GM12875 (cell line): ENCODE data around the gene TRMT2A.

Source experiments
- H3K4me3 ChIP-seq: one replicate; pipeline ENCODE4 v1.5.1; 2011; ENCODE audit warnings: low read depth, low read length, control low read depth
- TF ChIP-seq, protein P1 (sequence below): IDR thresholded peaks from 2 replicates; pipeline ENCODE4 v1.5.1; 2011; ENCODE audit warnings: low read depth, mild to moderate bottlenecking, control low read depth, inconsistent platforms, low read length, moderate library complexity, borderline replicate concordance; ENCODE audit not compliant: insufficient read depth

TRMT2A gene

DNA sequence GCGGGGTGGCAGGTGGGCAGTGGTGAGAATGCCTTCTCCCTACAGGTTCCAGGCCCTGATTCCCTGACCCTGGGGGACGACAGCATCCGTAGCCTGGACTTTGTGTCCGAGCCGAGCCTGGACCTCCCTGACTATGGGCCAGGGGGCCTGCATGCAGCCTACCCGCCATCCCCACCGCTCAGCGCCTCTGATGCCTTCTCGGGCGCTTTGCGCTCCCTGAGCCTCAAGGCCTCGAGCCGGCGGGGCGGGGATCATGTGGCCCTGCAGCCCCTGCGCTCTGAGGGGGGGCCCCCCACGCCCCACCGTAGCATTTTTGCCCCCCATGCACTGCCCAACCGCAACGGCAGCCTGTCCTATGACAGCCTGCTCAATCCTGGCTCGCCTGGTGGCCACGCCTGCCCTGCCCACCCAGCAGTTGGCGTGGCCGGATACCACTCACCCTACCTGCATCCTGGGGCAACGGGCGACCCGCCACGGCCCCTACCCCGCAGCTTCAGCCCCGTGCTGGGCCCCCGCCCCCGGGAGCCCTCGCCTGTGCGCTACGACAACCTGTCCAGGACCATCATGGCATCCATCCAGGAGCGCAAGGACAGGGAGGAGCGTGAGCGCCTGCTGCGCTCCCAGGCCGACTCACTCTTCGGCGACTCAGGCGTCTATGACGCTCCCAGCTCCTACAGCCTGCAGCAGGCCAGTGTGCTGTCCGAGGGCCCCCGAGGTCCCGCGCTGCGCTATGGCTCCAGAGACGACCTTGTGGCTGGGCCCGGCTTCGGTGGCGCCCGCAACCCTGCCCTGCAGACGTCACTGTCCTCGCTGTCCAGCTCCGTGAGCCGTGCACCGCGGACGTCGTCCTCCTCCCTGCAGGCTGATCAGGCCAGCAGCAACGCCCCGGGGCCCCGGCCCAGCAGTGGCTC, 25.9 kb upstream of the TRMT2A start:
- no peak overlapping the region for H3K4me3 ChIP-seq
- TF ChIP-seq, protein P1, sequence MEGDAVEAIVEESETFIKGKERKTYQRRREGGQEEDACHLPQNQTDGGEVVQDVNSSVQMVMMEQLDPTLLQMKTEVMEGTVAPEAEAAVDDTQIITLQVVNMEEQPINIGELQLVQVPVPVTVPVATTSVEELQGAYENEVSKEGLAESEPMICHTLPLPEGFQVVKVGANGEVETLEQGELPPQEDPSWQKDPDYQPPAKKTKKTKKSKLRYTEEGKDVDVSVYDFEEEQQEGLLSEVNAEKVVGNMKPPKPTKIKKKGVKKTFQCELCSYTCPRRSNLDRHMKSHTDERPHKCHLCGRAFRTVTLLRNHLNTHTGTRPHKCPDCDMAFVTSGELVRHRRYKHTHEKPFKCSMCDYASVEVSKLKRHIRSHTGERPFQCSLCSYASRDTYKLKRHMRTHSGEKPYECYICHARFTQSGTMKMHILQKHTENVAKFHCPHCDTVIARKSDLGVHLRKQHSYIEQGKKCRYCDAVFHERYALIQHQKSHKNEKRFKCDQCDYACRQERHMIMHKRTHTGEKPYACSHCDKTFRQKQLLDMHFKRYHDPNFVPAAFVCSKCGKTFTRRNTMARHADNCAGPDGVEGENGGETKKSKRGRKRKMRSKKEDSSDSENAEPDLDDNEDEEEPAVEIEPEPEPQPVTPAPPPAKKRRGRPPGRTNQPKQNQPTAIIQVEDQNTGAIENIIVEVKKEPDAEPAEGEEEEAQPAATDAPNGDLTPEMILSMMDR: no peak

DNA sequence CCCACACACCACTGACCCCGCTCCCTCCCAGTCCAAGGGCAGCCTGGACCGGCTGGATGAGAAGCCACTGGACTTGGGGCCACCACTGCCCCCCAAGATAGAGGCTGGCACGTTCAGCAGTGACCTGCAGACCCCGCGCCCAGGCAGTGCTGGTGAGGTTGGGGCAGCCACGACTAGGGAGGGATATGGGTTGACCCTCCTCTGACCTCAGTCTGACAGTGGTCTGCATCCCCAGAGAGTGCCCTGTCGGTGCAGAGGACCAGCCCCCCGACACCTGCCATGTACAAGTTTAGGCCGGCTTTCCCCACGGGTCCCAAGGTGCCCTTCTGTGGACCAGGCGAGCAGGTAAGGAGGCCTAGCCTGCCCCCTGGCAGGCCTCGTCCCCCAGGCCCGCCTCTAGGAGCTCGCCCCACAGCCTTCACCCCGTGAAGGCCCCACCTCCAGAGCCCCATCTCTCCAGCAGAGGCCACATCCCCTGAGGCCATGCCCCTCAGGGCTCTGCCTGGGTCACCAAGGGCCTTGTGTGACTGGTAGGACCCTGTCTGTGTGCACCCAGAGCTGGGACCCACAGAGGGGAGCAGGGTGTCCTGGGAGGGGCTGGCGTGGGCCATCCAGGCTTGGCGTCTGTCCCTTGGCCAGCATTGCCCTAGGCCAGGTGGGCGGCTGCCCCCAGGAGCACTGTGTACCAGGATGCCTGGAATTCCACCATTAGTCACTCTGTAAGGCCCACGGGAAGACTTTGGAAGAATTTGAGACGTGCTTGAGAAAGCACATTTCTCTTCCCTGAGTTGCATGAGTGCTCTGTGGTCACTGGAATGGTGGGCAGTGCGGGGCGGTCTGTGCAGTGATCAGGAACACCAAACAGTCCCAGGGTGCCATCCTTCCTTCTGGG, 24.4 kb upstream of the TRMT2A start:
- TF ChIP-seq, protein P1: no peak

DNA sequence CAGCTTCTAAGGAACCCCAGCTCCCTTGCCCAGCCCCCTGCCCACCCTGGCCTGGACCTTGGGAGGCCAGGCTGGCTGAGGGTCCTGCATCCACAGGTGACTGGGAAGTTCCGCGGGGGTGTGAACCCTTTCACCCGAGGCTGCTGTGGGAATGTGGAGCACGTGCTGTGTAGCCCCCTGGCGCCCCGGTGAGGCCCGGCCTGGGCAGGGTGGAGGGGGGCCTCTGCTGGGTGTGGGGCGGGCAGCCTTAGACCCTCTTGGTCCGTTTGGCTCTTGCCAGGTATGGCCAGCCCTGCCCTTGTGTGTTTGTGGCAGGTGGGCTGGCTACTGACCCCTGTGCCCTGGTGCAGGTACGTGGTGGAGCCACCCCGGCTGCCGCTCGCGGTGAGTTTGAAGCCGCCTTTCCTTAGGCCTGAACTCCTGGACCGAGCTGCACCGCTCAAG, 23.5 kb upstream of the TRMT2A start:
- TF ChIP-seq, protein P1: no peak
- no peak overlapping the region for H3K4me3 ChIP-seq

More for the DNA sequence above, 24.4 kb upstream of the TRMT2A start:
- no peak overlapping the region for H3K4me3 ChIP-seq

DNA sequence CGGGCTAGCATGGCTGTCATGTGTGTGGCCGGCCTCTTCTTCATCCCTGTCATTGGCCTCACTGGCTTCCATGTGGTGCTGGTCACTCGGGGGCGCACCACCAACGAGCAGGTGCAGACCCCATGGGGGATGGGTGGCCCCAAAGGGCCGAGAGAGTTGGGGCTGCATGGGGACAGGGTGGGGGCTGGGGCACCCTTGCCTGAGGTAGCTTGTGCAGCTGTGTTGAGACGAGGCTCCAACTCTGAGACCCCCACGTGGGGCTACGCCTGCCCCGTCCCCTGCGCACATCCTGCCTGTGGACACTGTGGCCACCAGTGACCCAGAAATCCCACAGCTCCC, 23.1 kb upstream of the TRMT2A start:
- TF ChIP-seq, protein P1: no peak
- no peak overlapping the region for H3K4me3 ChIP-seq

DNA sequence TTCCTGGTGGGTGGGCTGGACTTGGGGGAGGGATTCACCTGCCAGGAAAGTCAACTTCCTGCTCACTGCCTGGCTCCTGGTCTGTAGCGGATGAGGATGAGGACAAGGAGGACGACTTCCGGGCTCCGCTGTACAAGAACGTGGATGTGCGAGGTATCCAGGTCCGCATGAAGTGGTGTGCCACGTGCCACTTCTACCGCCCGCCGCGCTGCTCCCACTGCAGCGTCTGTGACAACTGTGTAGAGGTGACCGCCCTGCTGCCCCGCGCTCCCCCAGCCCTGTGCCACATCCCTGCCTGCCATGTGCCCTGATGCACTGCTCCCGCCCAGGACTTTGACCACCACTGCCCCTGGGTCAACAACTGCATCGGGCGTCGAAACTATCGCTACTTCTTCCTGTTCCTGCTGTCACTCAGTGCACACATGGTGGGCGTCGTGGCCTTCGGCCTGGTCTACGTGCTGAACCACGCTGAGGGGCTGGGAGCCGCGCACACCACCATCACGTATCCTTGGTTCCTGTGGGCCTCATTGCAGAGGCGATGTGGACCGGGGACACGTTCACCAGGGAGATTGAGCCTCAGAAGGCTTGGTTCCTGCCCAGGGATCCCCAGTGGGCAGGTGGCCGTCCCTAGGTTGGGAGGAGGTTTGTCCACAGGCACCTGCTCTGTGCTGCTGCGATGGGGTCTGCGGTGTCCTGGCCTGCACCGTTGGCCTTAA, 22.5 kb upstream of the TRMT2A start:
- no peak overlapping the region for H3K4me3 ChIP-seq
- TF ChIP-seq, protein P1: no peak

DNA sequence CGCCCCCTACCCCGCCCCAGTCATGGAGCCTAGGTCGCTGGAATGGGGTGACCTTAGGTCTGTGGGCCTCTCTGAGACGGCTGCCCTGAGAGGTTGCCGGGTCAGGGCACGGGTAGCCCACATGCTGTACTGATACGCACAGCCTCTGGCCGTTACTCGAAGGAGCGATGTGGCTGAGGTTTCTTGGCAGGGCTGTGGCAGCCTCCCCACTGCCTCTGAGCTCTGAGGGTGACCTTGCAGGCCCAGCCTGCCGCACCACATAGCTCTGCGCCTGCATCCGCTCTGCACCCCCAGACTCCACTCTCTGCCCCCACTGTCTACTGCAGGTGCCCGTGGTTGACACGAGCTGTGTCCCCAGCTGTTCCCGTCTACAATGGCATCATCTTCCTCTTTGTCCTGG, 21.8 kb upstream of the TRMT2A start:
- TF ChIP-seq, protein P1: no peak
- H3K4me3 ChIP-seq: no peak overlapping the region
